Fibroblast of pulmonary artery (primary cell): ENCODE data around the gene HLX.

Experiments used
- DNase-seq: peaks from one replicate; pipeline ENCODE4 v3.0.0-alpha.2; 2010; ENCODE audit warnings: low read depth
- H3K4me3 ChIP-seq: replicated peaks from 2 replicates; pipeline ENCODE4 v1.5.1; 2011; ENCODE audit warnings: low read depth, mild to moderate bottlenecking, control low read depth, low read length, moderate library complexity
- CTCF ChIP-seq: IDR thresholded peaks from 2 replicates; pipeline ENCODE4 v1.5.1; 2011; ENCODE audit warnings: mild to moderate bottlenecking, control low read depth, low read length, inconsistent platforms; ENCODE audit errors: missing control alignments

HLX gene

GRCh38 chr1:220928725-220929300, 49.6 kb downstream of the HLX start:
- no peak for TF ChIP-seq CTCF
- no peak overlapping the region for H3K4me3 ChIP-seq
- no peak for DNase-seq

DNA sequence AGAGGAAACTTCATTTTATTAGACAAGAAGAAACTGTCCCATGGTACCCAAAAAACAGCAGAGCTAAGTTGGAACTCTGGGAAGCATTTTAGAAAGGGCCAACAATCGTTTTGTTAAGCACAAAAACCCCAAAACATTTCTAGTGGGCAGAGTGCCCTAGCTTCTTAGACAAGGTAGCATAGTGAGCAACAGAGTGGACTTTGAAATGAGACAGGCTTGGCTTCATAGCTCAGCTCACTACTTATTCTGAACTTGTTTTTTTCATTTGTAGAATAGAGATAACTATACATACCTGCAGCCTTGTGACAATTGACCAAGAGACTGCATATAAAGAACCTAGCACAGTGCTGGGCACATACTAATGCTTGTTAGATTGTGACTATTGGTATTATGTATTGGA, 50.1 kb downstream of the HLX start:
- DNase-seq, result no peak
- TF ChIP-seq CTCF, result no peak
- no peak overlapping the region for H3K4me3 ChIP-seq
